Fibroblast of upper back skin (primary cell): ENCODE results near the gene MMAB.
A peak's percentile ranks its signal among the peaks of the same experiment; 100 is the strongest.

Experiments
- DNase-seq: peaks from one replicate; pipeline ENCODE4 v3.0.0-alpha.2; 2013

Gene MMAB

DNA sequence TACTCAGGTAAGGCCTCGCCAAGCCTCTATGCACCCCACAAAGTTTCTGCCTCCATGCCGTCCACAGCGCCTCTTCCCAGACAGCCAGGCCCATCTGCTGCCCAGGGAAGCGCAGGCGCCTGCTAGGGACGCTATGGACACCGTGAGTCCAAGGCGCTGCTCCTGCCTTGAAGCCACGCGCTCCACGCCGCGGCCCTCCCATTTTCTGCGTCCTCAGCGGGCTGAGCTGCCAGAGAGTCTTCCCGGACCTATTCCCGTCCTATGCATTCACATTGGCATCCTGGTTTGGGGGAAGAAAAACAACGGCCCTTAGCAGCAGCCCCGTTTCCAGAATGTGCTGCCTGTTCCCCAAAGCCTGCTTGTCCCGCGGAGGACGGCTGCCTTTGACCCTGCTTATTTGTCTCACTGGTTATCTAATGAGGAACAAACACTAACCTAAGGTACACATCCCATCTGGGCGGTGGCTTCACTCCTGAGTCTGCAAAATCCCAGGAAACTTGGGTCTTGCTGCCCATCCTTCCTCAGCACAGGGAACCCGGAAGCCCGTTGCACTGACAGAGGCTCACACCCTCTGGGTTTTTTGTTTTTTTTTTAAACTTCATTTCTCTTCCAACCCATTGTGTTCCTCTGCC, 38.0 kb downstream of the MMAB start:
- no peak for DNase-seq

DNA sequence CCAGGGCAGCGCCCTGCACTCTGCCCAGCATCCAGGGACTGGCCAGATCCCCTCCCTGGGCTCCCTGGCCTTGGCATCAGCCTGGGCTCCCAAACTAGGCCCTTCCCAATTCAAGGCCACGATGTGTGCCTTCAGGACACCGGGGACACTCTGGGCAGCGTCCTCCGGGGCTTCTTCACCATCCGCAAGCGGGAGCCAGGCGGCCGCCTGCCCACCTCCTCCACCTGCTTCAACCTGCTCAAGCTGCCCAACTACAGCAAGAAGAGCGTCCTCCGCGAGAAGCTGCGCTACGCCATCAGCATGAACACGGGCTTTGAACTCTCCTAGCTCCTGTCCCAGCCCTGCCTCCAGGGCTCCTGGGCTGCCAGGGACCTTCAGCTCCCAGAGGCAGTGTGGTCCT, 38.8 kb downstream of the MMAB start:
- DNase-seq, result no peak

DNA sequence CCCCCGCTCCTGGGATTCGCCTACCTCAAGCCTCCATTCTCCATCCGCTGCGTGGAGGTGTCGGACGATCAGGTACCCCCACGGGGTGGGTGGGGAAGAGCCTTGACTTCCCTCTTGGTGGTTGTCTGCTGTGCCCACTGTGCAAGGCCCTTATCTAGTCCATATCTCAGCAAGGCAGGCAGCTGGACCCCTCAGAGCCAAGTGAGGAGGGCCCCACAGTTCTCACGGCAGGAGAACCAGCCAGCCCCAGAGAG, 39.9 kb downstream of the MMAB start:
- no peak for DNase-seq

DNA sequence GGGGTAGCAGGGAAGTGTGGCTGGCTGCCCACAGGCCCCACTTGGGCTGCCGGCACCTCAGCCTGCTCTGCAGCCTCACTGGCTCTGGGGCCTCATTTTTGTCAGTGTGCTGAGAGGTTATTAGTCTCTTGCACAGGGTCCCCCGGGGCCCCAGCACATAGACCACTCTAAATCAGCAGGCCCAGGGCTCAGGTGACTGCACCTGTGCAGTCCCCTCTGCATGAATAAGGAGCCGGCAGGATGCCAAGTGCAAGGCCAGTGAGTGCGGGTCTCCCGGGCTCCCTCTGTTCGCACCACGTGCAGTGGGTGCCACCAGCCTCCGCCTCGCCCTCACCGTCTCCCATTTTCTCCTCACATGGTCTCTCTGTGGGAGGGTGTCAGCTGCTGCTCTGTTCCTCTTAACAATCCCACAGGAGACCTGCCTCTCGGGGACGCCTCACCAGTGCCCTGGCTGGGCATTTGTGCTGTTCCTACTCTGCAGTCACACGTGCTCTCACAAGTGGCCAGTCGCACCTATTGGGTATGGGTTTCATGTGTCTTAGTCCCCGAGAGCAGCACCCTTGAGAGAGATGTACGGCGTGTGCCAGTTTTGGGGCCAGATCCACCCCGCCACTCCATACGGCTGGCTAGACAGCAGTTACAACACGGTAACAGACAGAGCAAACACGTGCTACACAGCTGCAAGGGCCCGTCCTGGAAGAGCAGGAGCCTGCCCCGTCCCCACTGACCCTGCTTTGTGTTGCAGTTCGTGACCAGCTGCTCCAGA, 40.4 kb downstream of the MMAB start:
- no peak for DNase-seq

DNA sequence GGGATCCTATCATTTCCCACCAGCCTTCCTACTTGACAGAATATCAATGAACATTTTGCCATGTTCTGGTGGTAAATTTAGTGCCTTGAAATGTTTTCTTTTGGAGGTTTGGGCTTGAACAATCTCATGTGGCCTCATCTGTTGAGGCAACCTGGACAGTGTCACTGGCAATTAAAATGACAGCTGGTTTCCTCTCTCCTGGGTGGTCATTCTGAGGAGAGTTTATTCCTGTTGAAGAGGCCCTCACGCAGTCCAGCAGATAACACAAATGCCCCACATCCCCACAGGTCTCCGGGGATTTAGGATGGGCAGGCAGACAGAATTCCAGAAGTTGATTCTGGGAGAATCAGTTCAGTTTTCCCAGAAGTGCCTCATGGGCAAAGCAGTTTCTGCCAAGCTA, 41.9 kb downstream of the MMAB start:
- no peak for DNase-seq

DNA sequence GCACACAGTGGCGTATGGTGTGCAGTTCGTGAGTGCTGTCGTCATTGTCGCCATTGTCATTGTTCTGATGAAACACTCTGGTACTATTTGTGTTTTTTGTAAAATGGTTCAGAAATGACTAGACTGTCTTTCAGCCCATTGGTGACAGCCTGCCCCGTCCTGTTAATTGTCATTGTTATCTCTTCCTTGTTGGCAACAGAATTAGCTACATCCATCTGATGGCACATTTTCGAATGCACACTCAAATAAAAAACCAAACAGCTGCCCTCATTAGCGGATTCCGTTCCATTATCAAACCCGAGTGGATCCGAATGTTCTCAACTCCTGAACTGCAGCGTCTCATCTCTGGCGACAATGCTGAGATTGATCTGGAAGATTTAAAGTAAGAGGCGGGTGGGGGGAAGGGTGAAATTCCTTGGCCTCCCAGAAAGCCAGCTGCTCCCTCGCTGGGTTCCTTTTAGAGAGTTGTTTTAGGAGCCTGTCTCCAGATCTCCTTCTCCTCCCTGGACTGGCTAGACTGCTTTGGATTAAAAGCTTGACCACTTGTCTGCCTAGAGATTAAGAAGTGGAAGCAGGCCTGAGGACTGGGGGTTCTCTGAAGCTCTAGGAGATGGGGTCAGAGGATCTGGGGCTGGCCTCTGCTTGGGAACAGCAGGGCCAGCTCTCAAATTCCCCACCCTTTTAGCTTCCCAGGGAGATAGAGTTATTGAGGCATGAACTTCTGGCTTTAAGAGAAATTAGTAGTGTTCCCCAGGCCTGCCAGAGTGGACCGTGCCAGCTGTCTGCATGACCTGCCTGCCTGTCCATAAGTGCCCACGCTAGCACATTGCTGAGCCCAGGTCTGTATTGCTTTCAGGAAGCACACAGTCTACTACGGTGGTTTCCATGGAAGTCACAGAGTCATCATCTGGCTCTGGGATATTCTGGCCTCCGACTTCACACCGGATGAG, 43.3 kb downstream of the MMAB start:
- no peak for DNase-seq

DNA sequence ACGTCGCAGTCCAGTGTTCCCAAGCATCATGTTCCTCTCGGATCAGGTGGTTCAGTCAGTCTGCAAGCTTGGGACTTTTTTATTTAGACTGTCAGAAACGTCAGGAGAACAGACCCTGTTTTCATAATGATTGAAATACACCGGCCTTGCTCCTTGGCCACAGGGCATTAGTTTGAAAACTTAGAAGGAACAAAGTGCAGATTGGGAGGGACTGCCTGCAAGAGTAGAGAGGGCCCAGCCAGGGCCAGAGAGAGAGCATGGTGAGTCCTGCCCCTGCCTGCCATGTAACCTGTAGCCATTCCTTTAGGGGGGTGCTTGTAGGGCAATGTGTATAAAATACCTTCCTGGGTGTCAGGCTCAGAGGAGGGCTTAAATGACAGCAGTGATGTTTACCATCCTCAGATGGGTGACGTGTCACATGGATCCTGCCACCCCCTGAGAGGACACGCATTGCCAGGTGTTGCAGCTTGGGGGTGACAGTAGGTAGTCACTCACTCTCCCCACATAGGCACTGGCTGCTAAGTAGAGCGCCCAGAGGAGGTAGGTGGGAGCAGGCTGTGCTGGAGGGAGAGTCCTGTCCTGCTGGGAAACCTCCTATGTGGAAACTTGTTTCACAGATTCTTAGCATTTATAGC, 45.7 kb downstream of the MMAB start:
- no peak for DNase-seq

DNA sequence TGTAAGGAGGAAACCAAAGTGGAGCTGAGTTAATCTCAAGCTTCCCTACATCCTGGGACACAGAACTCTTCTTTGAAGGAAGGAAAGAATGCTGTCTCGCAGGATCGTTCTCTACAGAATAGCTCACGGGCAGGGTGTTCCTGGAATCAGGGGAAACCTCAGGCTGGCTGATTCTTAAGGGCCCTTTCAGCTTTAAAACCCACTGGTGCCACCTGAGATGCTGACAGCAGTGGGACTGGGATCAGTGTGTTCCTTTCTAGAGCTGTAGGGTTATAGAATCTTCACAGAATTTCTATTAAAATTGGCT, 48.1 kb downstream of the MMAB start:
- DNase-seq, result no peak

DNA sequence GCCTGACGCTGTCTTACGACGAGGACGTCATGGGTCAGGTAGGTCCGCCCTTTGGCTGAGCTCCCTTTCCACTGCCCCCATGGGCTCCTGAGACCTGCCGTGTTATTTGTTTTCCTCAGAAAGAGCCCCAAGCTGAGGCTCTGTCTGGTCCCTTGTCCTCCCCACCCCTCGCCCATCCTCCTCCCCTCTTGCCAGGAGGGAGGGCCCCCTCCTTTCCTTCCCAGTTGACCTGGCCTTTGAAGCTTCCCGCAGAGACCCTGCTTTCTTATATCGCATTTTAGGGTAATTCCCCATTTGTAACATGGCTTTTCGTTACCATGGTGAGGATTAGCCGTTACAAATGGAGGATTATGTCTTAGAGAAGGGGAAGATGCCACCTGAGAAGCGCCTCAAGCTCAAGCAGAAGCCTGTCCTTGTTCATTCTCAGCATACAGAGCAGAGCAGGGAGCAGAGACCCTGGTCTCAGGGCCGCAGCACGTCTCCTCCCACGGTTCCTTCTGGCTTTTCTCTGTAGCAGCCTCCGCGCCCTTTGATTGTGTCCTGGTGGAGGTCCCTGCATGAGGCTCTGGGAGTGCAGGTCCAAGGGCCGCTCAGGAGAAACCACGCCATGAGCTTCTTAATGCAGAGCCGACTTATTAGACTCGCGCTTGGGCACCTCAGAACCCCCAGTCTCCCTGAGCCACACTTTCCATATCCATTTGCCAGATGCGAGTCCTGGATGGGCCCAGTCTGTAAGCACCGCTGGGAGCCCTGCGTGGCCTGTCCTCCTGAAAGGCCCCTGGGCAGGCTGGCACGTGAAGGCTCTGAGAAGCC, 48.6 kb downstream of the MMAB start:
- DNase-seq, result no peak

DNA sequence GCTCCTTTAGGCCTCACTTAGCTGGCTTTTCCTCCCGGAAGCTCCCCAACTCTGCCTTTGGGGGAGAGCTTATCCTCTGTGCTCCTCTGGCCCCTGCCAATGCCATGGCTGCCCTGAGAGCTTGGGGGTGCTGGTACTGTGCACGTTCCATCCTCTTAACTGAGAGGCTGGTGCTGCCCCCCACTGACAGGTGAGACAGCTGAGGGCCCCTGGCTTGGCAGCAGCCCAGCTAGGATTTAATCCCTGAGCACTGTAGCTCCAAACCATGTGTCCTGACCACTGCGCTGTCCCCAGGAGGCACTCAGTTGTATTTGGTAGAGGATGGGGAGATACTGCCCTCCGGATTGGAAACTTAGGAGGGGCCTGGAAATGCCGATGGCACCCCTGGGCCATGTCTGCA, 49.8 kb downstream of the MMAB start:
- DNase-seq, result no peak

DNA sequence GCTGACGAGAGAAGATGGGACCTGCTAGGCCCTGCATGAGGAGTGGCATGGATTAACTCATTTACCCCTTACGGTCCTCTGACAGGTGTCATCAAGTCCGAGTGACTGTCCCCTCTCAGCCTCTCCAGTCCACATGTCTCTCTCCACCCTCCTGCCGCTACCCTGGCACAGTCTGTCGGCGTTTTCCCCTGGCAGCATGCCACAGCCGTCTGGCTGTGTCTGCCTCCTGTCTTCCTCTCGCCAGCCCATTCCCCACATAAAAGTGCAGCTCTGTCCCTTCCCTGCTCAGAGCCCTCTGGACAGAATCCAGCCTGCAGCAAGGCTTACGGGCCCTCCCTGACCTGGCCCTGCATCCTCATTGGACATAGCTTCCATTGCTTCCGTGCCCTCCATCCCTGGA, 50.2 kb downstream of the MMAB start:
- no peak for DNase-seq

DNA sequence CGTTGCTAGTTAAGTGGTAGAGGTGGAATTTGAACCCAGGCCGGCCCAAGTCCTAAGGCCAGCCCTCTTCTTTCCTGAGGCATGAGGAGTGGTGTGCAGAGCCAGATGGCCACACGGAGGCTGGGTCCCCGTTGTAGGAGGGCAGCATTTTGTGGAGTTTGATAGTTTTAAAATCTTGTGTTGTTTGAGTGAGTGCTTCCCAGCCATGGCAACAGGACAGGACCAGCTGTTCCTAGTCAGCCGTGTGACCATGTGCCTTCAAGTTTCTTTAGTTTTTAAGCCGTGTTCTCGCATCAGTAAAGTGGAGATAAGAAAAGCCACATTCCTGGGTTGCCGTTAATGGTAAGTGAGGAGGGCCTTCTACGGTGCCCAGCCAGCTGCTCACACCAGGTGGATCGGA, 51.5 kb downstream of the MMAB start:
- DNase-seq, result no peak

DNA sequence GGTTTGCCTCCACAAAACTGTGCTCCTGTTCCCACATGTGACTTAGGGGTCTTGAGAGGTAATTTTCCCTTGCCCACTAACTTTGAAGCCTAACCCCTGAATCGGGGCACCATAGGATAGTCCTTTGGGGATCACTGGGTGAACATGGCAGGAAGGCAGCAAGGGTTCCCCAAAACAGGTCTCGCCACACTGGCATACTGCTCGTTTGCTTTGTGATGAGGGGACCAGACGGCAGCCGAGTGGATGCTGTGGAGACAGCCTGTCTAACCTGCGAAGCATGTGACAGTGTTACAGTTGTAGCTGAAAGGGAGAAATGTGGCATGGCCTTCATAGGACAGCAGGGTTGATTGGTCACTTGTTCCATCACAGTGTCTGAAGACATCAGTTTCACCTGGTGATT, 53.5 kb downstream of the MMAB start:
- no peak for DNase-seq

DNA sequence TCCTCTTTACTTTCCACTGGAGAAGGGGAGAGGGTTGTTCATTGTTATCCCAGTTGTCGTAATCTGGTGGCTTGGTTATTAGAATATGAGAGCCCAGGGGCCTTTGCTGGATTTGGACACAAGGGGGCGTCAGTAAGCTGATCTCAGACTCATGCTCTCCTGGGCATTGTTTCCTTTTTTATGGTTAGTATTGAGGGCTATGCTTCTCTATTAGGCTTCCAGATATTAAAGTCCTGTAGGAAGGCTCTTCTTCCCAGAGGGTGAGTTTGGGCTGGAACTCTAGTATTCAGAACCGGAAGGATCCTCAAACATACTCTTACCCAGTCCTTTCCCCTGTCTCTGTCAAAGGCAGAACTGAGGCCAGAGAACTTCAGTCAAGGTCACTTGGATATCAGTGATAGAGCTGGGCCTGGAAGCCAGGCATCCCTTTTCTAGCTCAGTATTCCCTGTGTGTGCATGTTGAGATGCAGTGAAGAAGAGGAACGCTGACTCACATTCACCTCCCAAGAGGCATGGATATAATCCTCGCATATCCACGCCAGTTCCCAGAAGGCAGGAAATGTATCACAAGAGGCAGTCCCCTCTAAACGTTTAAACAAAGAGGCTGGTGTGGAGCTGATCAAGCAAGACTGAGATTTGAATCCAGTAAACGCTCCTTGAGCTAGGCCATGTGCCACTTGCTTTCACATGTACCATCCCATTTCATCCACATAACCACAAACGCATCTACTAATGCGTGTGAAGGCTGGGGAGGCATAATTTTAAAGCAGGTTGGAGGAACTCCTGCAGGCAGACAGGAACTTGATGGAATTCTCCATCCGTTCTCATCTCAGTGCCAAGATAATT, 54.3 kb downstream of the MMAB start:
- DNase-seq, result peak; percentile 91

DNA sequence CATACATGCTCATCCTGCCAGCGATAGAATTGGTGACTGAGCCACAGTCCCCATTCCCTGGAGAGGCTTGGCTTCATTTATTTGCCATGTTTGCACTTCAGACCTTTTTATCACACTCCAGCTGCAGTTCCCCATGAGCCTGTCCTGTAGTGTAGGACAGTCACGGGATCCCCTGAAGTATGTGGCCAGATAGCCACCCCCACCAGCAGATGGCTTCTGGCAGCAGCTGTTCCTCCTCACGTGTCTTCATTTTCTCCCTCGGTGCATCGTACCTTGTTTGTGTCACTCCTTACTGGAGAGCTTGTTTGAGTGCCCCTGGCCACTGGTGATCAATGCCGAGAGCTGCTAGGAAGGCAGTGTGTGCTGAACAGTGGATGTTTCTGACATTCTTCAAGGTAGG, 55.7 kb downstream of the MMAB start:
- DNase-seq, result no peak

DNA sequence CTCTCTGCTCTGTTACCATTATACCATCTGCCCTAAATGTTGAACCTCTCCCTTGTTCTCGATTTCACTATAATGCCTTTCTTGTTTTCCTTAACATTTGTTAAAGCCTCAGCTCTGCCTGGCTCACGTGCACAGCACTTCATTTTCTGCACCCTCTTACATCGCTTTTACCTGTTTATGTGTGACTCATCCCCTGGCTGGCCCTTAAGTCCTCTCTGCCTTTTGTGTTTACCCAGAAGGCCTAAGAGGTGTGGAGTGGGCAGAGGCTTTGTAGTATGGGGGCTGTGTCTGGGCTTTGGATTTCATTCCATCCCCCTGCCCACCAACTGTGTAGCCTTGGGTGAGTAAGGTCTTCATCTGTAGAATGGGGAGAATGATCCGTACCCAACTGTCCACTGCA, 59.3 kb downstream of the MMAB start:
- no peak for DNase-seq

DNA sequence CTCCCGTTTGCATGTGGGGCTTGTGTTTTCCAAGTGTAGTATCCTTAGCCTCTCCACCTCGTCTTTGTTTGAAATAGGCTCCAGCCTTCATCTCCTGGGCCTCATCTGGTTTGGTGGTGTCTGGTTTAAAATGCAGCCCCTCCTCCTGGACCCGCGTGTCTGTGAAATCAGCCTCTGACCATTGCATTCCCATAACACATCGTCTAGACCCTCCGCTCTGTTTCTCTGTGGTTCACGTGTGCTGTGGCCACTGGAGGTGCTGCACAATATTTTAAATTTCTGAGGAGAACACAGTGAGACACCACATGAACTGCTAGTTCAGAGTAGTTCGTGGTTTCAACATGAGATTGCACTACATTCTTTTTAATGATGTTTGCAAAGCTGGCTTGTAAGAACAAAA, 60.3 kb downstream of the MMAB start:
- no peak for DNase-seq

DNA sequence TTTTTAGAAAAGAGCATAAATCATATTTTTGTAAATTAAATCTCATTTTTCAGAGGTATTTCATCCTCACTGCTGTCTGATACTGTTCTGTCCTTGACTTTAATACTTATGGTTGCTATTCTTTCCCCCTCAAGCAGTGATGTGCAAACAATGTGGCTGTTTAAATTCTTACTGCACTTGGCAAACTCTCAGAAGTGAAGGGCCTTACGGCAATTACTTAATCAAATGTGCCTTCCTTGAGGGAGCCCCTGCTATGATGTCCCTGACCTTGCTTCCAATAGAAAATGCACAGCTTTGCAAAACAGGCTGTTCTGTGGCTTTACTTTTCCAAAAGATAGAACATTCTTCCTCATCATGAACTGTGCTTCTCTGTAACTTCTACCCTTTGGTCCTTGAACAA, 60.7 kb downstream of the MMAB start:
- no peak for DNase-seq

DNA sequence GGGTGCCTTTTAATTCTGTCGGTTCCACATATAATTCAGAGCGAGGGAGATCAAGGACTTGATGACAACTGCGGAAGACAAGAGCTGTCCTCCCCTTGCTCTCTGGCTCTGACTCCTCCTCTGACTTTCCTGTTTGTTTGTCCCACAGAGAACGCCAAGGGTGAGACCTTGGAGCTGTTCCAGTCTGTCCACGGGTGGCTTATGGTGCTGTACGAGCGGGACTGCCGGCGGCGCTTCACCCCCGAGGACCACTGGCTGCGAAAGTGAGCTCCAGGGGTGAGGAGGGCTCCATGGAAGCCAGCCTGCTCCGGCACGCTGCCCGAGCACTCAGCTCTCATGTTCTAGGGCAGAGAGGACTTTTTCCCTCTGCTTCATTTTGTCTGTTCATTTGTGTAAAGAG, 63.1 kb downstream of the MMAB start:
- no peak for DNase-seq

DNA sequence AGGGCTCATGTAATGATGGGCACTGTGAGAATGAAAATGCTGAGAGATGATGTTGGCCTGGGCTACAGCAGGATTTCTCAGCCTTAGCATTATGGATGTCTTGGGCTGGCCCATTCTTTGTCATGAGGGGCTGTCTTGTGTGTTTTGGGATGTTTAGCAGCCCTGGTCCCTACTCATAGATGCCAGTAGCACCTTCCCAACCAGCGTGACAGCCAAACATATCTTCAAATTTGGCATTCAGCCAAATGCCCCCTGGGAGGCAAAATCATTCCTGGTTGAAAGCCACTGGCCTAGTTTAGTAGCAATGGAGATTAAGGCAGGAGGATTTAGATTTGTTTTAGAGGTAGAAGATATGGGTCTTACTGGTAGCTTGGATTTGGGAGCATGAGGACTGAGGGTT, 69.2 kb downstream of the MMAB start:
- no peak for DNase-seq
